Cerebellar nuclear complex (tissue), 1 donor: ENCODE data around the gene NEAT1.

Experiments
- DNase-seq, 2 experiments: peaks; one replicate each; lab custom pipeline; 2025; lab: John Stamatoyannopoulos, UW

NEAT1 gene

GRCh38 chr11:65422633-65423515 is at the start of gene NEAT1:
Gene NEAT1 (plus strand): TSS chr11:65422798.
- no peak for DNase-seq

- DNase-seq, result no peak
These were observed 48.6 kb upstream of the NEAT1 start for GRCh38 chr11:65373839-65374580.

- no peak for DNase-seq
These were observed 47.6 kb upstream of the NEAT1 start for GRCh38 chr11:65375012-65375411.

GRCh38 chr11:65376138-65376713 is 46.4 kb upstream of the NEAT1 start:
- DNase-seq, result no peak

- DNase-seq, result no peak
These were observed 45.6 kb upstream of the NEAT1 start for GRCh38 chr11:65377036-65377435.

- no peak for DNase-seq
These were observed 44.8 kb upstream of the NEAT1 start for GRCh38 chr11:65377777-65378176.

GRCh38 chr11:65378208-65378927 is 44.2 kb upstream of the NEAT1 start:
- no peak for DNase-seq

- DNase-seq, result no peak
These were observed 43.5 kb upstream of the NEAT1 start for GRCh38 chr11:65378928-65379638.

GRCh38 chr11:65379698-65380459 is 42.7 kb upstream of the NEAT1 start:
- no peak for DNase-seq

- DNase-seq, result no peak
These were observed 42.0 kb upstream of the NEAT1 start for GRCh38 chr11:65380460-65381119.

- no peak for DNase-seq
These were observed 40.9 kb upstream of the NEAT1 start for GRCh38 chr11:65381716-65382032.

GRCh38 chr11:65382033-65382803 is 40.4 kb upstream of the NEAT1 start, which contains the start of gene SLC25A45:
Gene SLC25A45 (minus strand): TSS chr11:65382646. CDS start chr11:65381951, 695 bp downstream.
- DNase-seq, result no peak

- no peak for DNase-seq
These were observed 39.7 kb upstream of the NEAT1 start for GRCh38 chr11:65382804-65383368.

GRCh38 chr11:65383778-65384177 is 38.8 kb upstream of the NEAT1 start:
- DNase-seq, result no peak

GRCh38 chr11:65384301-65384889 is 38.2 kb upstream of the NEAT1 start:
- DNase-seq, result no peak

GRCh38 chr11:65386307-65387140 is 36.1 kb upstream of the NEAT1 start, which contains the start of gene FRMD8:
Gene FRMD8 (plus strand): TSS chr11:65386637. CDS start chr11:65387037, 400 bp downstream.
- peak in 1 of 2 experiments; percentile 33 for DNase-seq

- no peak for DNase-seq
These were observed 33.9 kb upstream of the NEAT1 start for GRCh38 chr11:65388731-65389130.
